Mucosa of descending colon (tissue), 3 donors: ENCODE results near the gene CPHXL2. TPM values are rescaled to one million over a fixed set of nuclear protein-coding genes. Genes with fewer than 3 reads are reported as not detected.

Experiments
- ATAC-seq: fragments of 200-7000 bp; cut with Tn5 transposase; one replicate; pipeline ENCODE4 v1.9.1; 2020; ENCODE audit warnings: mild to moderate bottlenecking, moderate library complexity
- DNase-seq, 3 donors: peaks; one replicate each; pipeline ENCODE4 v3.0.0-alpha.2; 2020
- H3K36me3 ChIP-seq: fragments of 200-600 bp; one replicate; pipeline ENCODE4 v1.8.0; 2021; ENCODE audit warnings: low read depth, mild to moderate bottlenecking
- H3K4me1 ChIP-seq: fragments of 200-600 bp; one replicate; pipeline ENCODE4 v1.8.0; 2021; ENCODE audit warnings: low read depth, mild to moderate bottlenecking
- H3K4me3 ChIP-seq: fragments of 200-600 bp; one replicate; pipeline ENCODE4 v1.8.0; 2021; ENCODE audit warnings: mild to moderate bottlenecking
- H3K9me3 ChIP-seq: fragments of 200-600 bp; one replicate; pipeline ENCODE4 v1.8.0; 2021; ENCODE audit warnings: mild to moderate bottlenecking
- CTCF ChIP-seq: fragments of 200-600 bp; IDR thresholded peaks from one replicate; pipeline ENCODE4 v1.8.0; 2022; ENCODE audit warnings: antibody characterized with exemption, mild to moderate bottlenecking
- intact Hi-C, 2 donors: fragments of 100-400 bp; cut with DNase I in 1 of 2; cut with micrococcal nuclease in 1 of 2; formaldehyde crosslinking; loops; one replicate each; pipeline versions ENCODE4 v1.11.0 to v1.11.1; 2022; cut with DNase I, micrococcal nuclease
- total RNA-seq, 3 donors: library from RNA; stranded (reverse); fragmentation: NEBNext Ultra II Directional in 2 of 3; extraction: Animal tissue kit (Norgen Biotek cat#: 25700) in 2 of 3; gene quantifications; one replicate each; pipeline versions ENCODE4 v1.2.1 to v1.2.4, GENCODE V29; 2021 to 2023
- donor health status: DM: no; HTN: no; CAD: no; lungs with moderate emphysema.
- donor health status: DM: no; HTN: no; CAD: no.
- donor health status: DM: no; HTN: yes; CAD: no.

The CPHXL2 gene
- total RNA-seq, 3 donors from 2014 or later, result not detected

- Histone ChIP-seq H3K4me3 (no peak overlapping the region), H3K4me1 (no peaks in the 10 kb centered on the region), H3K36me3 (no peaks in the 10 kb centered on the region), H3K9me3 (no peaks in the 10 kb centered on the region)
- no peak for ATAC-seq
- TF ChIP-seq CTCF, result no peak
- intact Hi-C loops, result no loop called here
- no peak for DNase-seq
Measured at GRCh38 chr16:75702242-75702641, 25.4 kb upstream of the CPHXL2 start.

GRCh38 chr16:75701361-75701760 lies 24.6 kb upstream of the CPHXL2 start, which contains the start of gene DUXB:
Gene DUXB, minus strand, starts transcription at chr16:75701461. Its CDS starts 43 bp downstream, at chr16:75701418.
- Histone ChIP-seq H3K9me3 (no peaks in the 10 kb centered on the region), H3K4me1 (no peaks in the 10 kb centered on the region), H3K4me3 (no peak within 1 kb of the TSS), H3K36me3 (no peaks in the 10 kb centered on the region)
- ATAC-seq, result no peak
- TF ChIP-seq CTCF, result no peak
- intact Hi-C loops, result no loop called here
- DNase-seq, result no peak

GRCh38 chr16:75697571-75697970 lies 20.8 kb upstream of the CPHXL2 start:
- ATAC-seq (no peak), DNase-seq (no peak)
- Histone ChIP-seq H3K4me1 (no peaks in the 10 kb centered on the region), H3K36me3 (no peaks in the 10 kb centered on the region), H3K9me3 (no peaks in the 10 kb centered on the region), H3K4me3 (no peak overlapping the region)
- no peak for TF ChIP-seq CTCF
- intact Hi-C loops, result no loop called here

- Histone ChIP-seq H3K4me3 (no peak overlapping the region), H3K36me3 (no peaks in the 10 kb centered on the region), H3K4me1 (no peaks in the 10 kb centered on the region), H3K9me3 (no peaks in the 10 kb centered on the region)
- intact Hi-C loops, result no loop called here
- DNase-seq, result peak in 1 of 3 donors; percentile 7
- no peak for TF ChIP-seq CTCF
- no peak for ATAC-seq
Measured at GRCh38 chr16:75695708-75696107, 18.9 kb upstream of the CPHXL2 start.

GRCh38 chr16:75687361-75687760 lies 10.6 kb upstream of the CPHXL2 start:
- no peaks in the 10 kb centered on the region for H3K36me3 ChIP-seq
- no peak for TF ChIP-seq CTCF
- intact Hi-C loops, result no loop called here
- no peak overlapping the region for H3K4me3 ChIP-seq
- no peaks in the 10 kb centered on the region for H3K9me3 ChIP-seq
- no peak for ATAC-seq
- no peak for DNase-seq
- no peaks in the 10 kb centered on the region for H3K4me1 ChIP-seq

- no peak for DNase-seq
- H3K36me3 ChIP-seq, result no peaks in the 10 kb centered on the region
- no peak for ATAC-seq
- H3K4me1 ChIP-seq, result no peaks in the 10 kb centered on the region
- H3K4me3 ChIP-seq, result no peak overlapping the region
- no peaks in the 10 kb centered on the region for H3K9me3 ChIP-seq
- no peak for TF ChIP-seq CTCF
- intact Hi-C loops, result no loop called here
Measured at GRCh38 chr16:75682308-75682707, 5.5 kb upstream of the CPHXL2 start.
